Thoracic aorta (tissue), 2 donors: Measurements from ENCODE around the gene PSMC1. TPM values are rescaled to one million over a fixed set of nuclear protein-coding genes. Genes with fewer than 3 reads are reported as not detected.

Experiments
- ATAC-seq: fragments of 150-250 bp; one replicate; pipeline ENCODE4 v1.8.0; 2017; ENCODE audit warnings: low read depth; ENCODE audit not compliant: insufficient number of reproducible peaks, low FRiP score
- DNase-seq: peaks from one replicate; pipeline ENCODE4 v3.0.0-alpha.2; 2020; ENCODE audit warnings: low spot score
- H3K27ac ChIP-seq, 2 donors: fragments of 200-600 bp; sonication (generic); 1 replicate in 1 of 2; 2 replicates in 1 of 2; pipeline ENCODE4 v1.5.1; 2016; ENCODE audit warnings: mild to moderate bottlenecking in 2 of 2, moderate library complexity in 2 of 2
- H3K27me3 ChIP-seq: fragments of 200-600 bp; sonication (generic); replicated peaks from 2 replicates; pipeline ENCODE4 v1.6.0; 2016; ENCODE audit warnings: mild to moderate bottlenecking; ENCODE audit not compliant: insufficient read depth
- H3K36me3 ChIP-seq: fragments of 200-600 bp; sonication (generic); one replicate; pipeline ENCODE4 v1.5.1; 2016
- H3K4me1 ChIP-seq, 2 donors: fragments of 200-600 bp; sonication (generic); 1 replicate in 1 of 2; 2 replicates in 1 of 2; pipeline versions ENCODE4 v1.5.1 to v1.6.0; 2016; ENCODE audit warnings: low read depth in 2 of 2, mild to moderate bottlenecking in 1 of 2; ENCODE audit not compliant: control insufficient read depth in 1 of 2
- H3K4me3 ChIP-seq: fragments of 200-600 bp; sonication (generic); 2 replicates; pipeline ENCODE4 v1.5.1; 2016; ENCODE audit warnings: mild to moderate bottlenecking
- H3K9me3 ChIP-seq: fragments of 200-600 bp; sonication (generic); 2 replicates; pipeline ENCODE4 v1.5.1; 2016
- total RNA-seq, 2 donors: library from RNA; depleted of rRNA; stranded (reverse); fragments of >200 nt; gene quantifications; one replicate each; pipeline versions ENCODE4 v1.1.0 to v1.2.3, GENCODE V29; 2016
- TF ChIP-seq, protein P1 (sequence below): fragments of 200-600 bp; sonication (generic); IDR thresholded peaks from one replicate; pipeline ENCODE4 v1.5.1; 2019; ENCODE audit warnings: antibody characterized with exemption

Gene PSMC1
- total RNA-seq, 2 donors from 2014 or later = 95.7 to 112 TPM

DNA sequence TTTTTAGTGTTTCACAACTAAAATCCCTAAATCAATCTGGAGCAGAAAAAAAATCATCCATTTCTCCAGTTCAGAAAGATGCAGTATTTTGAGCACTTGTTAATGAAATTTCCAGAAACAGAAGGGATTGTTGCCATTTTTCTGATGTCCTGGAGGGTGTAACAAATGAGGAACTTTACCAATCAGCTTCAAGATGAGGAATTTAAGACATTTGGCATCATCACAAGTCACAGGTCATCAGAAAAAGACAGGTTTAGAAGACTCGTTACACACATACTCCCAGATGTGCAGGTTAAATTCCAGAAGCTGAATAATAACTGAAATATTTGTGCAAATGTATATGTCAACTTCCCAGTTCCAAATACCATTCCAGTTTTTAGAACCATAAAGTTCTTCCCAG, 482 bp upstream of the PSMC1 start:
- Histone ChIP-seq H3K9me3 (no peaks in the 10 kb centered on the region), H3K4me3 (peak overlapping the region; percentile 86), H3K36me3 (peaks cover 9% of the 10 kb centered on the region), H3K4me1 (peaks cover 10 to 19% of the 10 kb centered on the region in 2 donors), H3K27me3 (no peaks in the 10 kb centered on the region), H3K27ac (peak overlapping the region; percentile 75 to 82)
- ATAC-seq (no peak), DNase-seq (no peak)
- TF ChIP-seq, protein P1, sequence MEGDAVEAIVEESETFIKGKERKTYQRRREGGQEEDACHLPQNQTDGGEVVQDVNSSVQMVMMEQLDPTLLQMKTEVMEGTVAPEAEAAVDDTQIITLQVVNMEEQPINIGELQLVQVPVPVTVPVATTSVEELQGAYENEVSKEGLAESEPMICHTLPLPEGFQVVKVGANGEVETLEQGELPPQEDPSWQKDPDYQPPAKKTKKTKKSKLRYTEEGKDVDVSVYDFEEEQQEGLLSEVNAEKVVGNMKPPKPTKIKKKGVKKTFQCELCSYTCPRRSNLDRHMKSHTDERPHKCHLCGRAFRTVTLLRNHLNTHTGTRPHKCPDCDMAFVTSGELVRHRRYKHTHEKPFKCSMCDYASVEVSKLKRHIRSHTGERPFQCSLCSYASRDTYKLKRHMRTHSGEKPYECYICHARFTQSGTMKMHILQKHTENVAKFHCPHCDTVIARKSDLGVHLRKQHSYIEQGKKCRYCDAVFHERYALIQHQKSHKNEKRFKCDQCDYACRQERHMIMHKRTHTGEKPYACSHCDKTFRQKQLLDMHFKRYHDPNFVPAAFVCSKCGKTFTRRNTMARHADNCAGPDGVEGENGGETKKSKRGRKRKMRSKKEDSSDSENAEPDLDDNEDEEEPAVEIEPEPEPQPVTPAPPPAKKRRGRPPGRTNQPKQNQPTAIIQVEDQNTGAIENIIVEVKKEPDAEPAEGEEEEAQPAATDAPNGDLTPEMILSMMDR = no peak

- Histone ChIP-seq H3K36me3 (peaks cover 58% of the 10 kb centered on the region), H3K4me1 (no peaks in the 10 kb centered on the region), H3K27ac (no peak overlapping the region), H3K27me3 (no peaks in the 10 kb centered on the region), H3K9me3 (no peaks in the 10 kb centered on the region), H3K4me3 (no peak overlapping the region)
- DNase-seq (no peak), ATAC-seq (no peak)
- TF ChIP-seq, protein P1 = no peak
Observed at GRCh38 chr14:90263748-90264449, 7.5 kb downstream of the PSMC1 start.

GRCh38 chr14:90266441-90267154, 10.2 kb downstream of the PSMC1 start:
- no peaks in the 10 kb centered on the region for H3K9me3 ChIP-seq
- no peak overlapping the region for H3K4me3 ChIP-seq
- DNase-seq = no peak
- no peak for ATAC-seq
- H3K4me1 ChIP-seq = no peaks in the 10 kb centered on the region
- no peak overlapping the region for H3K27ac ChIP-seq
- H3K27me3 ChIP-seq = no peaks in the 10 kb centered on the region
- TF ChIP-seq, protein P1 = no peak
- peaks cover 67% of the 10 kb centered on the region for H3K36me3 ChIP-seq

DNA sequence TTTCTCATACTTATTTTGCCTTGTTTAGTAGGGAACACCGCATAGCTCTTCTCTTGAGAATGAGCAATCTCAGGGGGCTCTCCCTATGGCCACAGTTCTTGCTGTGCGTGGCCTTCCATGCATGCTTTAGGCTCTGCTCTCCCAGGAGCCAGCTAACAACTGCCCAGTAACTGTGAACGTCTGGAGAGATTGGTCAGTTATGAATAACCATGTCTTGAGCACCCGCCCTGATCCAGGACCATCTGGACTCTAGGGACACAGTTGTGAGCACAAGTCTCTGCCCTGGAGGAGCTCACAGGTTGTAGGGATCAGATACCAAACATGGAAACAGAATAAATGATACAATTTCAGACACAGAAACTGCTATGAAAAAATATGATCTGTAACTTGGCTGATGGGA, 12.1 kb downstream of the PSMC1 start:
- peaks cover 0 to 7% of the 10 kb centered on the region in 2 donors for H3K4me1 ChIP-seq
- TF ChIP-seq, protein P1 = no peak
- H3K27me3 ChIP-seq = no peaks in the 10 kb centered on the region
- DNase-seq (no peak), ATAC-seq (no peak)
- H3K36me3 ChIP-seq = peaks cover 80% of the 10 kb centered on the region
- H3K9me3 ChIP-seq = no peaks in the 10 kb centered on the region
- H3K27ac ChIP-seq = no peak overlapping the region
- H3K4me3 ChIP-seq = no peak overlapping the region

- no peaks in the 10 kb centered on the region for H3K9me3 ChIP-seq
- ATAC-seq = no peak
Observed at GRCh38 chr14:90272523-90272922, 16.2 kb downstream of the PSMC1 start.

More at GRCh38 chr14:90272523-90272922, 16.2 kb downstream of the PSMC1 start:
- Histone ChIP-seq H3K4me1 (peaks cover 4 to 25% of the 10 kb centered on the region in 2 donors), H3K36me3 (peaks cover 42% of the 10 kb centered on the region), H3K4me3 (no peak overlapping the region), H3K27ac (no peak overlapping the region), H3K27me3 (no peaks in the 10 kb centered on the region)
- TF ChIP-seq, protein P1 = no peak
- no peak for DNase-seq
